Ramos (cell line): ENCODE measurements around the gene STKLD1.

Source experiments
- in situ Hi-C: fragments of 300-500 bp; cut with MboI; formaldehyde crosslinking; loops from one replicate; pipeline ENCODE4 v1.14.3; 2022; ENCODE audit warnings: low sequenced_read_pairs; ENCODE audit not compliant: unreplicated experiment

The STKLD1 gene

DNA sequence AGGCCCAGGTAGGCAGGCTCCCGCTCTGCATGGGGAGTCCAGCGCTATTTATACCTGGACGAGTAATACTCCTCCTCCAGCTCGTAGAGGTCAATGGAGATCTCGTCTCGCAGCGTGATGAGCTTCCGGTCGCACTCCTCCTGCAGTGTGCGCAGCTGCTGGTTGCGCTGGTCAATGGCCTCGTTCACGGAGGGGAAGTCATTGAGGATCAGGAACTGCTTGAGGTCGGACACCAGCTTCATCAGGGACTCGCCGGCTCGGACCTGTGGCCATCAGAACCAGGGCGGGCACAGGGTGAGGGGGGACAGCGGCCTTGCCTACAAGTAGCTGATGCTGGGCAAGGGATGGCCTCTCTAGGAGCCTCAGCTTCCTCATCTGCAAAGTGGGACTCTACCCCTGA lies 32.1 kb upstream of the STKLD1 start:
- in situ Hi-C loops, result no loop called here

- in situ Hi-C loops, result no loop called here
Observed at GRCh38 chr9:133344979-133345378, 31.2 kb upstream of the STKLD1 start.

- in situ Hi-C loops, result no loop called here
Observed at GRCh38 chr9:133345596-133345995, 30.6 kb upstream of the STKLD1 start.

- in situ Hi-C loops, result no loop called here
Observed at GRCh38 chr9:133346021-133346785, 30.0 kb upstream of the STKLD1 start.

DNA sequence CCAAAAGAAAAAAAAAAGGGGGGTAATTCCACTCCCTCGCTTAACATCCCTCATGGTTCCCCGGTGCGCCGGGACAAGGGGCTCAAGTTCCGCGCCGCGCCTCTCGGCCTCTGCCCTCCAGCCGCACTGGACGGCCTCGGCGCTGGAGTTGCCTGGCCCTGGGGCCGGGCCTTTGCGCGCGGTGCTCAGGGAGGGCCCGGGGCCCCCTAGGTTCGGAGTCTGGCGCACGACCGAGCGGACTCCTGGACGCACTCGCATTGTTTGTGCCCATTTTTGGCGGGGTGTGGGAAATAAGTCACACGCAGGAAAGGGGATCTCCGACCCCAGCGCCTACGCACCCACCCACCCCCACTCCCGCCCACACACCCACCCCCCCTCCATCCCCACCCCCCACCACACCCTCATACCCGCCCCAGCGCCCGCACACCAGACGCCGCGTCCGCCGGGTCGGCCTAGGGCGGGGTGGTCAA lies 28.6 kb upstream of the STKLD1 start:
- in situ Hi-C loops, result no loop called here

DNA sequence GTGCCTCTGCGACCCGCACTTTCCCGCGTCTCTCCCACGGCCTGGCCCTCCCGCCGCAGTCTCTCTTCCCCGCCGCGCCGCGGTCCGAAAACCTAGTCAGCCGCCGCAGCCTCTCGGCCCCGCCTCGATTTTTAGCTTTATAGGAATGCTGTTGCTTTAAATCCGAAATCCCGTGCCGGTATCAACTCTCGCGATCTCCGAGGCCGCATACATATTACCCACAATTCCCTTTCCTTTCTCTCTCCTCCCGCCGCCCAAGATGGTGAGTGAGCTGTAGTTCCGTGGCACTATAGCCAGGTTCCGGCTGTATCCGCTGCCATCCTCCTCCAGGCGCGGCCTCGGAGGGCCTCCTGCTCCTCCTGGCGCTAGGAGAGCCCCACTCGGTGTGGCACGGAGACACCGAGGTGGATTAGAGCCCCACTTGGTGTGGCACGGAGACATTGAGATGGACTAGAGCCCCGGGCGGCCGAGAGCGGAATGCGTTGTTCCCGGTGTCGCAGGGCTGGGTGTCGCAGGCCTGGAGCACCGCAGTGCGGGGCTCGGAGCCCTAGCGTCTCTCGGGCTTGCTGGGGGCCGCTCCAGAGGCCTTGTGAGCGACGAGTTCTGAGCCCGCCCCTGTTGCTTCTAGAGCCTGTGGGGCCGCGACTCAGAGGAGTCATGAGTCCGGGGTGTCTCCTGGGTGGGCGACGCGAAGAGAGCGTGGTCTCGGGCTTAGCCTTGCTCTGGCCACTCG lies 28.0 kb upstream of the STKLD1 start, which contains the start of the genes MED22 and RPL7A:
TSS of gene MED22 (minus strand) at position 147 of the 733 bp plus-strand sequence. CDS start 1,469 bp downstream, outside the sequence.
TSS of gene RPL7A (plus strand) at position 234 of the 733 bp plus-strand sequence. CDS start at position 260, 26 bp downstream.
- in situ Hi-C loops, result no loop called here

DNA sequence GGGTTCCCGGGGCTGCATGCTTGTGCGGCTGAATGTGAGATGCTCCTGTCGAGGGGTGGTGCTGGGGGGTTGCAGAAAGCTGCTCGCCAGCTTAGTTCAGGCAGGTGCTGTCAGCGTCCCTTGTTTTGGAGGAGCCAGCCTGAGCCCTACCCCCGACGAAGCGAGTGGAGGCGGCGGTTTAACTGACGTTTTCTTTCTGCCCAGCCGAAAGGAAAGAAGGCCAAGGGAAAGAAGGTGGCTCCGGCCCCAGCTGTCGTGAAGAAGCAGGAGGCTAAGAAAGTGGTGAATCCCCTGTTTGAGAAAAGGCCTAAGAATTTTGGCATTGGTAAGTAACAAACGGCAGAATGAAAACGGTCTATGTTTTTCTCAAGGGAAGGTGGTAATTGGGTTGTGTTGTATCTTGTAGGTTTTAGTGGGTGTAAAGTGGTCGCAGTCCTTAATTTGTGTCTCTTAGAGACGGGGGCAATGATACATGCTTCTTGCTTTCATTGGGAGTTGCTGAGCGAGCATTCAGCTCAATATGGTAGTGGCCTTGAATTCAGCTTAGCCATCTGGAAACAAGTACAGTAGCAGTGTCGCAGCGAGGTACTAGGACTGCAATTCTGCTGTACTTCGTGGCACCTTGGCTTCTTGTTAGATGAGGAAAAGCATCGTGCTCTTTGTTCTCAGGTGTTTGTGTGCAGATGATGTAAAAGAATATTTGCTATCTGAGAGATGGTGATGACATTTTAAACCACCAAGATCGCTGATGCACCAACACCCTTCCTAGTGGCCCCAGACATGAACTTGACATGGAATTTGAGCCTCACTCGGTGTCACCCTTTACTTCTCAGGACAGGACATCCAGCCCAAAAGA lies 27.2 kb upstream of the STKLD1 start:
- in situ Hi-C loops, result no loop called here

DNA sequence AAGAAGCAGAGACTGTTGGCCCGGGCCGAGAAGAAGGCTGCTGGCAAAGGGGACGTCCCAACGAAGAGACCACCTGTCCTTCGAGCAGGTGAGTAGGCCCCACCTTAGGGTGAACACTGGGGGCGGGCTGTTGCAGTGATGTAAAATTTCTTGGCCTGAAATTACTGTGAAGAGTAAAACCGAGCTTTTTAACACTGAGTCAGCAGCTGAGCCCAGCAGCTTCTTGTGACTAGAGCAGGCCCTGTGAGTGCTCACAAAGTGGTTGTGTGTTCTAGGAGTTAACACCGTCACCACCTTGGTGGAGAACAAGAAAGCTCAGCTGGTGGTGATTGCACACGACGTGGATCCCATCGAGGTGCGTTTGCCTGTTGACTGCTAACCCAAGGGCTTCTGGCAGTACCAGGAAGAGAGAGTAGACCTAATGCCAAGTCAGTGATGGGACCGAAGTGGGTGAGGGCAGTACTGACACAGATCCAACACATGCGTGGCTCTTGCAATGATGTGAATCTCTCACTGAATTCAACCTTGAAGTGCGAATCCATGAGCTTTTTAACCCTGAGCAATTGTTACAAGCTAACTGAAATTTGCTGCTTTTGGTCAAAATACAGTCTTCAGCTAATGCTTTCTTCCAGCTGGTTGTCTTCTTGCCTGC lies 26.1 kb upstream of the STKLD1 start:
- in situ Hi-C loops, result no loop called here

GRCh38 chr9:133351526-133351907 lies 24.6 kb upstream of the STKLD1 start:
- in situ Hi-C loops, result no loop called here

DNA sequence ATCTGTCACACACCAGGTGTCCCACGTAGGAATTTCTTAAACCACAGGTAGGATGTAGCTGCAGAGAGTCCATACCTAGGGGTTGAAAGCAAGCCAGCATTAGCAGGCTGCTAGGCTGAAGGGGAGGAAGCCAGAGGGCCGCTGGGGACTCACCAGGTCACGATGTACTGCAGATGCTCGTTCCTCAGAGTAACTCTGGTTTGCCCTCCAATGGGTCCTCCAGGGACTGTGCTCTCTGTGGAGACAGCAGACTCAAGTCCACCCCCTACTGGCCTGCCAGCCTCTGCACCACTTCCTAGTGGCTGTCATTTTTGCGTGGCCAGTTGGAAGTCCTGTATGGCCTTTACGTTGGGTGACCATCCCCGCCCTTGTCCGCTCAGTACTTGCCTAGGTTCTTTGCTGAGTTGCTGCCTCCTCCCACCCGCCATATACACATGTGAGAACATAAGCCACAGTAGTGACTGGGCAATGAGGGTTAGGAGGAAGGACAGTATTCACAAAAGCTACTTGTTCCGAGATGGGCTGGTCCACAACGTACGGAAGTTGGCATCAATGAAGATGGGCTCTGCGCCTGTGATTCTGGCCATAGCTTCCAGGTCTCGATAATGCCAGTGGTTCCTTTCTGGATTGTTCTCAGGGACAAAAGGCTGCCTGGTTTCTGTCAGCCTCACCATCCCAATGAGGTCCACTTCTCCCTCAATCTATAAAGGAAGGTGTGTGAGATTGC lies 24.1 kb upstream of the STKLD1 start:
- in situ Hi-C loops, result no loop called here

GRCh38 chr9:133352635-133353340 lies 23.4 kb upstream of the STKLD1 start:
- in situ Hi-C loops, result no loop called here

DNA sequence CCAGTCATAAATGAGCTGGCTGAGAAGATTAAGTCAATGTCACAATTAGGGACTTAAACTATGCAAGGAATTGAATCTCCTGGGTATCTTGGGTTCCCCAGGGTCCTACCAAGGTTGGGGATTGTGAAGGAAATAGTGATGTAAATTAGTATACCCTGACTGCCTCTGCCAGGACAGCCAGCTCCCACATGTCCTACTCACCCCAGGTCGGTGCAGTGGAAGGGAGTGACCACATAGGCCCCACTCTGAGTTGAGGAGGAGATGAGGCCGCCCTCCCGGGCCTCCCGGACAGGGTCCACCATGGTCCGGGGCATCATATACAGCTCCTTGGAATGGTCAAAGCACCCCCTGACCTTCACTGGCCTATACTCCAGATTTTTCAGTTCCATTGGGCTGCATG lies 22.6 kb upstream of the STKLD1 start:
- in situ Hi-C loops, result no loop called here

DNA sequence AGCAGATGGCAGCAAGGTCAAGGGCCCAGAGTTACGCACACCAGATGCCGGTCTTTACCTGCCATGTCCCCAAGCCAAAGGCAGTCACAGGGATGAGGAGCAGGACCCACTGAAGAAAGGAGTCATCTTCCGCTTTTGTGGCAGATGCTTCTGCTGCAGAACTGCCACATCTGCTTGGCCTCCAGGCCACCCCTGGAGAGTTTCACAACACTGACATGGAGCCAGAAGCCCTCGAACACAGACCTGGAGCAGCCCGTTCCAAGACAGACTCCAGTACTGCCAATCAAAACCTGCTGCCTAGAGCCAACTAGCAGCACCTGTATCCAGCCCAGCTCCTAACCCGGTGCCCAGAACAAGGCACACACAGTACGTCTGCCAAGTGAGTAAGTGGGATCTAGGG lies 21.4 kb upstream of the STKLD1 start:
- in situ Hi-C loops, result no loop called here

DNA sequence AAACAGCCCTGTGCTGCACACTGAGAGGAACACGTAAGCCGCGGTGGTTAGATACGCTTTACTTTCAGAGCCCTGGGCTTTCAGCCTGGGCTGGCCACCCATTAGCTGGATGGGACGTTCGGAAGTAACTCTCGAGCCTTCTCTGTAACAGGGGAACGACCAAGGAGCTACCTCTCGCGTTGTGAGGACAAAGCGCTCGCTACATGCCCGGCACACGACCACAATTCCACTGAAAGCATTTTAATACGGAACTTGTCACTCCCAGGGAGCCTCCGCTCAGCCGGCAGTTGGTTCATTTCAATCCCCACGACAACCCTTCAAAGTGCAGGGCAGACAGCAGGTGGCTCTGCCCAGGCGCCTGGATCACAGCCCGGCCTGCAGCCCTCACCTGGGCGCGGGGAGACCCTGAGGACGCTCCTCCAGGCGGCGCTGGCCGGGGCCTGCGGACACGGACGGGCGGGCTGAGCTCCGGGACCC lies 20.2 kb upstream of the STKLD1 start:
- in situ Hi-C loops, result no loop called here

DNA sequence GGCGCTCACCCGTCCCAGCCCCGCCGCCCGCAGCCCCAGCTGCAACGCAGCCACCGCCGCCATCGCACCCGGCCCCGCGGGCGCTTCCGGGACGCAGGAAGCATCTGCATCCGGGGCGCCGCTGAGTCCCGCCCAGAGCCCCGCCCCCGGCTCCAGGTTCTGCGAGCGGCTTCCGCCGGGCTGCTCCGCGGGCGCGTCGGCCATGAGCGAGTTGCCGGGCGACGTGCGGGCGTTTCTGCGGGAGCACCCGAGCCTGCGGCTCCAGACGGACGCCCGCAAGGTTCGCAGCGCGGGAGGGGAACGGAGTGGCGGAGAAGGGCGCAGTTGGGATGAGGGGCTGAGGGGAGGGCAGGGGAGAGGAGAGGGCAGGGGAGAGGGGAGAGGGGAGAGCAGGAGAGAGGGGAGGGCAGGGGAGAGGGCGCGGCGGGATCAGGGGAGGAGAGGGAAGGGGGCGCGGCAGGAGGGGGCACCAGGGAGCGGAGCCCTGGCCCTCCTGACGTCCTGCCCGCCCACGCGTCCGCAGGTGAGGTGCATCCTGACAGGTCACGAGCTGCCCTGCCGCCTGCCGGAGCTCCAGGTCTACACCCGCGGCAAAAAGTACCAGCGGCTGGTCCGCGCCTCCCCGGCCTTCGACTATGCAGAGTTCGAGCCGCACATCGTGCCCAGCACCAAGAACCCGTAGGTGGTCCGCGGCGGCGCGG lies 19.6 kb upstream of the STKLD1 start, which contains the start of the genes SURF1 and SURF2:
TSS of gene SURF1 (minus strand) at position 97 of the 701 bp plus-strand sequence. CDS start at position 63, 34 bp downstream.
TSS of gene SURF2 (plus strand) at position 160 of the 701 bp plus-strand sequence. CDS start at position 203, 43 bp downstream.
- in situ Hi-C loops, result no loop called here

DNA sequence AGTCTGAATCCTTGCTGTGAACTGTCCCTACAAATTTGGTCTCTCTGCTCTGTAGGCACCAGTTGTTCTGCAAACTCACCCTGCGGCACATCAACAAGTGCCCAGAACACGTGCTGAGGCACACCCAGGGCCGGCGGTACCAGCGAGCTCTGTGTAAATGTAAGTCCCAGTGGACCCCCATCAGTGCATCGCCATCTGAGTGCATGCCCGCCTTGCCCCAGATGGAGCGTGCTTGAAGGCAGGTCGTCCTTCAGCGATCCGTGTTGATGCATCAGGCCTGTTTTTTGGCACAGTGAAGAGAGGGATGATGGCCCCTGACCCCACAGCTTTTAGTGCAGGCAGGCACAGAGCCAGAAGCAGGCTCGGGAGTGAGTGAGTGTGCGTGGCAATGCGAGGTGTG lies 18.5 kb upstream of the STKLD1 start:
- in situ Hi-C loops, result no loop called here

GRCh38 chr9:133359399-133360175 lies 16.6 kb upstream of the STKLD1 start:
- in situ Hi-C loops, result no loop called here
